Glutamatergic neuron (in vitro differentiated cells): ENCODE data around the gene LPIN3. TPM values are rescaled to one million over a fixed set of nuclear protein-coding genes. Genes with fewer than 3 reads are reported as not detected.

Source experiments
- DNase-seq: peaks from one replicate; pipeline ENCODE4 v3.0.0; 2022
- H3K27ac Mint-ChIP-seq: one replicate; pipeline ENCODE4 v1.8.0; 2020; ENCODE audit warnings: mild to moderate bottlenecking, mixed read lengths, inconsistent platforms; ENCODE audit not compliant: unreplicated experiment
- H3K27me3 Mint-ChIP-seq: one replicate; pipeline ENCODE4 v1.8.0; 2020; ENCODE audit warnings: mild to moderate bottlenecking, moderate library complexity, mixed read lengths, inconsistent platforms; ENCODE audit not compliant: unreplicated experiment
- H3K36me3 Mint-ChIP-seq: one replicate; pipeline ENCODE4 v1.8.0; 2020; ENCODE audit warnings: mild to moderate bottlenecking, mixed read lengths, inconsistent platforms; ENCODE audit not compliant: unreplicated experiment
- H3K4me1 Mint-ChIP-seq: one replicate; pipeline ENCODE4 v1.8.0; 2020; ENCODE audit warnings: mild to moderate bottlenecking, low read depth, mixed read lengths, inconsistent platforms; ENCODE audit not compliant: unreplicated experiment
- H3K4me3 Mint-ChIP-seq: one replicate; pipeline ENCODE4 v1.8.0; 2020; ENCODE audit warnings: mild to moderate bottlenecking, mixed read lengths, inconsistent platforms; ENCODE audit not compliant: unreplicated experiment
- H3K9me3 Mint-ChIP-seq: one replicate; pipeline ENCODE4 v1.8.0; 2020; ENCODE audit warnings: mild to moderate bottlenecking, moderate library complexity, mixed read lengths, inconsistent platforms; ENCODE audit not compliant: unreplicated experiment
- CTCF ChIP-seq: fragments of 200-600 bp; sonication (generic); IDR thresholded peaks from one replicate; pipeline ENCODE4 v1.5.0; 2021; ENCODE audit not compliant: partially characterized antibody, unreplicated experiment
- total RNA-seq: library from RNA; stranded (reverse); fragmentation: NEBNext Ultra II Directional; extraction: Animal tissue kit (Norgen Biotek cat#: 25700); gene quantifications from one replicate; pipeline ENCODE4 v1.2.1, GENCODE V29; 2021; ENCODE audit not compliant: unreplicated experiment

Gene LPIN3
- total RNA-seq, 1 donor from 2014 or later: 5.9 TPM

GRCh38 chr20:41367956-41368355 lies 27.3 kb downstream of the LPIN3 start:
- Mint-ChIP-seq H3K27me3 (peaks cover 24% of the 10 kb centered on the region), H3K9me3 (peaks cover 15% of the 10 kb centered on the region), H3K4me3 (no peak overlapping the region), H3K4me1 (no peaks in the 10 kb centered on the region), H3K27ac (no peak overlapping the region), H3K36me3 (peaks cover 11% of the 10 kb centered on the region)
- DNase-seq: no peak
- no peak for TF ChIP-seq CTCF

GRCh38 chr20:41369673-41370072 lies 29.1 kb downstream of the LPIN3 start:
- no peak for TF ChIP-seq CTCF
- H3K27ac Mint-ChIP-seq: no peak overlapping the region
- peaks cover 11% of the 10 kb centered on the region for H3K36me3 Mint-ChIP-seq
- peaks cover 25% of the 10 kb centered on the region for H3K27me3 Mint-ChIP-seq
- H3K4me3 Mint-ChIP-seq: no peak overlapping the region
- H3K9me3 Mint-ChIP-seq: peaks cover 16% of the 10 kb centered on the region
- H3K4me1 Mint-ChIP-seq: no peaks in the 10 kb centered on the region
- no peak for DNase-seq

- peaks cover 17% of the 10 kb centered on the region for H3K9me3 Mint-ChIP-seq
- no peak overlapping the region for H3K4me3 Mint-ChIP-seq
- no peak for TF ChIP-seq CTCF
- H3K27ac Mint-ChIP-seq: no peak overlapping the region
- H3K36me3 Mint-ChIP-seq: peaks cover 11% of the 10 kb centered on the region
- H3K27me3 Mint-ChIP-seq: peaks cover 22% of the 10 kb centered on the region
- H3K4me1 Mint-ChIP-seq: no peaks in the 10 kb centered on the region
- no peak for DNase-seq
These were observed 29.6 kb downstream of the LPIN3 start for GRCh38 chr20:41370176-41370575.

- no peaks in the 10 kb centered on the region for H3K4me1 Mint-ChIP-seq
- no peak for TF ChIP-seq CTCF
- H3K36me3 Mint-ChIP-seq: peaks cover 11% of the 10 kb centered on the region
- no peak overlapping the region for H3K4me3 Mint-ChIP-seq
- DNase-seq: no peak
- peaks cover 17% of the 10 kb centered on the region for H3K9me3 Mint-ChIP-seq
- no peak overlapping the region for H3K27ac Mint-ChIP-seq
- peaks cover 20% of the 10 kb centered on the region for H3K27me3 Mint-ChIP-seq
These were observed 30.8 kb downstream of the LPIN3 start for GRCh38 chr20:41371371-41371770.

GRCh38 chr20:41373251-41373783 lies 32.7 kb downstream of the LPIN3 start:
- no peak overlapping the region for H3K4me3 Mint-ChIP-seq
- H3K36me3 Mint-ChIP-seq: peaks cover 11% of the 10 kb centered on the region
- no peak for TF ChIP-seq CTCF
- no peaks in the 10 kb centered on the region for H3K4me1 Mint-ChIP-seq
- H3K9me3 Mint-ChIP-seq: peaks cover 8% of the 10 kb centered on the region
- H3K27ac Mint-ChIP-seq: no peak overlapping the region
- H3K27me3 Mint-ChIP-seq: peaks cover 17% of the 10 kb centered on the region
- DNase-seq: no peak
